Measurements from ENCODE around the gene DYNLRB1. TPM values are rescaled to one million over a fixed set of nuclear protein-coding genes. Genes with fewer than 3 reads are reported as not detected.

Gene DYNLRB1
- total and polyA plus RNA-seq, 10 of the 15 experiments (the other 5 are each of a cell fraction or from before 2014, with no cell fraction given) = 87.9 to 313 (median 153) TPM

DNA sequence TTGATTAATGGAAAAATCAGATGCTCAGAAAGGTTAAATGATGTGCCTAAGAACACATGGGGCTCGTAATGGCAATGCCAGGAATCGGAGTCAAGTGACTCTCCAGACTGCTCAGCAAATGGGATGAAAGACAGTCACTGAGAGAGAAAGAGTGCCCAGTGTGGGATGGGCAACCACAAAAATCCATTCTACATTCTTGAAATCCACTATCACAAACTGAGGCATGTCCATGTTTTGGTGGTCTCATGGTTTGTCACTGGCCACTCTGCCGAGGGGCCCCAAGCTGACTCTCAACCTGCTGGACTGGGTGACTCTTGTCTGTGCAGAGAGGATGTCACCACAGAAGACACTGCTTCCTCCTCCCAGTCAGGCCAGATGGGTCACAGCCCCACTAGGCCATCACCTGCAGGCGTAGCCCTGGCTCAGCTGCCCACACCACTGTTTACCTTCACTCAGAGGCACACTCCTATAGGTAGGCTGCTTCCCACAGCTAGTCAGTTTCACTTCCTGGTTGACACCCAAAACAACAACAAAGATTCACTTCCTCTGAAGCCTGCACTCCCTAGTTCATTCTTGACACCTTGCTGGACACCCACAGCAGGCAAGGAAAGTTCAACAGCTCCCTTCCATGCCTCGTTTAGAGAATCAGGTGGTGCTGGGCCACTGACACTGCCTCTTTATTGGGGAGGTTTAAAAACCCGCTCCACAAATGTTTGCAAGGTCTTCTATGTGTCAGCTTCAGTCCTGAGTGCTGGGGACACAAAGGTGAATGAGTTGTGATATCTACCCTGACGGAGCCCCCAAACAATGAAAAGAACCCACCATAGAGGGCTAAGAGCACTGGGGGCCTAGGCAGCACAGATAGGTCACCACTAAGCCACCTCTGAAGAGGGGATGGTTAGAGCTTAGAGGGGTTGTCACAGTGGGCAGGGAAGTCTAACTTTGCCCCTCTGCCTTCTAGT, 64.0 kb downstream of the DYNLRB1 start (continued):
- TF ChIP-seq, protein P1, sequence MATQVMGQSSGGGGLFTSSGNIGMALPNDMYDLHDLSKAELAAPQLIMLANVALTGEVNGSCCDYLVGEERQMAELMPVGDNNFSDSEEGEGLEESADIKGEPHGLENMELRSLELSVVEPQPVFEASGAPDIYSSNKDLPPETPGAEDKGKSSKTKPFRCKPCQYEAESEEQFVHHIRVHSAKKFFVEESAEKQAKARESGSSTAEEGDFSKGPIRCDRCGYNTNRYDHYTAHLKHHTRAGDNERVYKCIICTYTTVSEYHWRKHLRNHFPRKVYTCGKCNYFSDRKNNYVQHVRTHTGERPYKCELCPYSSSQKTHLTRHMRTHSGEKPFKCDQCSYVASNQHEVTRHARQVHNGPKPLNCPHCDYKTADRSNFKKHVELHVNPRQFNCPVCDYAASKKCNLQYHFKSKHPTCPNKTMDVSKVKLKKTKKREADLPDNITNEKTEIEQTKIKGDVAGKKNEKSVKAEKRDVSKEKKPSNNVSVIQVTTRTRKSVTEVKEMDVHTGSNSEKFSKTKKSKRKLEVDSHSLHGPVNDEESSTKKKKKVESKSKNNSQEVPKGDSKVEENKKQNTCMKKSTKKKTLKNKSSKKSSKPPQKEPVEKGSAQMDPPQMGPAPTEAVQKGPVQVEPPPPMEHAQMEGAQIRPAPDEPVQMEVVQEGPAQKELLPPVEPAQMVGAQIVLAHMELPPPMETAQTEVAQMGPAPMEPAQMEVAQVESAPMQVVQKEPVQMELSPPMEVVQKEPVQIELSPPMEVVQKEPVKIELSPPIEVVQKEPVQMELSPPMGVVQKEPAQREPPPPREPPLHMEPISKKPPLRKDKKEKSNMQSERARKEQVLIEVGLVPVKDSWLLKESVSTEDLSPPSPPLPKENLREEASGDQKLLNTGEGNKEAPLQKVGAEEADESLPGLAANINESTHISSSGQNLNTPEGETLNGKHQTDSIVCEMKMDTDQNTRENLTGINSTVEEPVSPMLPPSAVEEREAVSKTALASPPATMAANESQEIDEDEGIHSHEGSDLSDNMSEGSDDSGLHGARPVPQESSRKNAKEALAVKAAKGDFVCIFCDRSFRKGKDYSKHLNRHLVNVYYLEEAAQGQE (IDR thresholded peaks at IDR 0.05; ENCODE audit: low read depth, low read length) = no peak
- TF ChIP-seq NFXL1 (IDR thresholded peaks at IDR 0.05; ENCODE audit: borderline replicate concordance) (no peak), ZBTB4 (CRISPR knock-in tag; IDR thresholded peaks at IDR 0.05) (no peak), ZNF274 (IDR thresholded peaks at IDR 0.05; ENCODE audit: insufficient read depth, insufficient read length) (no peak), SREBF2 (IDR thresholded peaks at IDR 0.05; ENCODE audit: low read length) (no peak), ZNF592 (IDR thresholded peaks at IDR 0.05) (no peak), JUND (IDR thresholded peaks at IDR 0.05; ENCODE audit: low read depth, low read length) (no peak), BACH1 (IDR thresholded peaks at IDR 0.05; ENCODE audit: borderline replicate concordance) (no peak), WRNIP1 (IDR thresholded peaks at IDR 0.05; ENCODE audit: borderline replicate concordance, low read depth, low read length) (no peak), MXI1 (IDR thresholded peaks at IDR 0.05; ENCODE audit: low read depth, low read length) (no peak), NFYA (IDR thresholded peaks at IDR 0.05; ENCODE audit: borderline replicate concordance, low read depth, low read length) (no peak), RB1 (IDR thresholded peaks at IDR 0.05; ENCODE audit: borderline replicate concordance) (no peak), MYB (IDR thresholded peaks at IDR 0.05; ENCODE audit: borderline replicate concordance, low read depth, low read length) (no peak), ATF7 (IDR thresholded peaks at IDR 0.05; ENCODE audit: low read depth) (peak; percentile 30; the same call in 1 of the 2 replicates)
- TF ChIP-seq, protein P2, sequence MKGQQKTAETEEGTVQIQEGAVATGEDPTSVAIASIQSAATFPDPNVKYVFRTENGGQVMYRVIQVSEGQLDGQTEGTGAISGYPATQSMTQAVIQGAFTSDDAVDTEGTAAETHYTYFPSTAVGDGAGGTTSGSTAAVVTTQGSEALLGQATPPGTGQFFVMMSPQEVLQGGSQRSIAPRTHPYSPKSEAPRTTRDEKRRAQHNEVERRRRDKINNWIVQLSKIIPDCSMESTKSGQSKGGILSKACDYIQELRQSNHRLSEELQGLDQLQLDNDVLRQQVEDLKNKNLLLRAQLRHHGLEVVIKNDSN (IDR thresholded peaks at IDR 0.05; ENCODE audit: borderline replicate concordance, extremely low read length, insufficient read depth, low read depth, low read length) = no peak
- TF ChIP-seq, protein P3, sequence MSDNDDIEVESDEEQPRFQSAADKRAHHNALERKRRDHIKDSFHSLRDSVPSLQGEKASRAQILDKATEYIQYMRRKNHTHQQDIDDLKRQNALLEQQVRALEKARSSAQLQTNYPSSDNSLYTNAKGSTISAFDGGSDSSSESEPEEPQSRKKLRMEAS (IDR thresholded peaks at IDR 0.05; ENCODE audit: low read depth, low read length) = no peak
